Muscle of arm (tissue), 12 donors: ENCODE results near the gene UBE2QL1. TPM values are rescaled to one million over a fixed set of nuclear protein-coding genes. Genes with fewer than 3 reads are reported as not detected.
"Not testable (repeated sequence)": the region's sequence is repeated elsewhere in the genome, so short reads cannot be mapped to it uniquely, and the experiment has no call there.

Source experiments
- DNase-seq: peaks from one replicate; pipeline ENCODE4 v3.0.0-alpha.2; 2013
- polyA plus RNA-seq, 12 donors: library from polyadenylated mRNA; unstranded; fragments of 120-200 nt; gene quantifications; one replicate each; pipeline ENCODE4 v1.2.1, GENCODE V29; 2013; ENCODE audit not compliant: insufficient read length in 12 of 12

UBE2QL1 gene
- polyA plus RNA-seq, 12 donors, result 1.3 to 3.8 (median 3.1) TPM; not detected in 2

DNA sequence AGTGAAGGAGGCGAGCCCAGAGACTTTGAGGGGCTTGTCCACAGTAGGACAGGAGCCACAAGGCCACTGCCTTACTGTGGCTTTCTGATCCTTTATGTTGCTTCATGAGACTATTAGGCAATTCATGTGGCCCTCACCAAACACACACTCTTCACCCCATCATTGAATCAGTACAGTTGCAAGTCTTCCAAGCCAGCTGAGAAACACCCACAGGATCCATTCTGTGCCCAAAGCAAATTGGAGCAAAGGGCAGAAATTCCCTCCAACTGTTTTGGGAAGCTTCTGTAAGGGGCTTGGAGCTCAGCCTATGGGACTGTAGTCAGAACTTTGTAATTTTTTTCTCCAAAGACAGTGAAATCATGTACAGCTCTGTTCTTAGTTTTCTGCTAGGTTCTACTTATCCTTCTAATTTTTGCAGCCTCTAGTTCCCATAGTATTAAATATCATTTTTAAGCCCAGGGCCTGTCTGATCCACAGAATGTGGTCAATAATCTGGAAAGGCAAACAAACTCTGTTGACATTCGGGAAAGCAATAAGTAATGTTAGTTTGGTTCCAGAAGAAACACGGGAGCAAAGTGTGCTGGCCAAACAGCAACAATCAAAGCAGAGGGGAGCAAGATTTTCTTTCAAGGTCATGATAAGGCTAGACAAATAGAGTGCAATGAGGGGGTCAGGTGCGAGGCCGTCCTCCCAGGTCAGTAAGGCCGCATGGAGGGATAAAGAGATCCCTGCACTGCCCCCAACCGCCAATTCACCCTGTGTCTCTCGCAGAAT lies 47.0 kb downstream of the UBE2QL1 start:
- DNase-seq, result no peak

GRCh38 chr5:6496207-6496584 lies 47.5 kb downstream of the UBE2QL1 start:
- DNase-seq, result no peak

DNA sequence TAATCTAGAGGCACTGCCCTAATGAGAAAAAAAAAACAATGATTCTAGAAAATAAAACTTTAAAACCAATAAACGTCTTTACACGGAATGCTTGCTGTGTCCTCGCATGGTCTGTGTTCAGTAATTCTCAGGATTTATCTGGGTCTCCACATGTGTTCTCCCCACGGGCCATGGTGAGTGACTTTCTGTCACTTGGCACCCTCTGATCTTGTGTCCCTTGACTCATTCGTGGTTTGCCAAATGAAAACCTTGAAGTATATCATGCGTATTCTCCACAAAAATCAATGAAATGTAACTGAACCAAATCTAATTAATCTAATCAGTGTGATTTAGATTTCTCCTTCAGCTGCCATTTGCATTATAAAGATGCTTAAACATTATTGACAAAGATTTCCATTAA lies 48.0 kb downstream of the UBE2QL1 start:
- DNase-seq, result no peak

GRCh38 chr5:6497262-6497661 lies 48.6 kb downstream of the UBE2QL1 start:
- no peak for DNase-seq

DNA sequence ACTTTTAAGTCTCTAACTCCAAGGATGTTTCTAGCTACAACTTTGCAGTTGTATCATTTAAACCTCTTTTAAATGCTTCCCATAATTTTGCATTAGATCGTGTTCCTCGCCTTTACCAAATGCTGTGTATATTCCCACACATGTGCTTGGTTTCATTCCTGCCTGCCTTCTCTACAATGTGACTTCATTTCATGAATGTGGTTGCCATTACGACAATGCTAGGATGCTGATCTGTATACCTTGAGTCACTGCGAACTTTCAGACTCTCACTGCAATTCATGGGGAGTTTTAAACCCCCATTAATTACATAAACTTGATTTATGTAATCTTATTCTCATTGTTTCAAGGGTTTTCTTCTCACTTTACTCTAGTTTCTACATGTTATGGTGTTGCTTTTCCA lies 50.3 kb downstream of the UBE2QL1 start:
- no peak for DNase-seq

GRCh38 chr5:6501701-6502100 lies 53.0 kb downstream of the UBE2QL1 start:
- no peak for DNase-seq

GRCh38 chr5:6502421-6502820 lies 53.8 kb downstream of the UBE2QL1 start:
- DNase-seq, result no peak

- no peak for DNase-seq
Measured at GRCh38 chr5:6503342-6503741, 54.7 kb downstream of the UBE2QL1 start.

- DNase-seq, result no peak
Measured at GRCh38 chr5:6504677-6505415, 56.2 kb downstream of the UBE2QL1 start.

- no peak for DNase-seq
Measured at GRCh38 chr5:6505416-6505755, 56.7 kb downstream of the UBE2QL1 start.

DNA sequence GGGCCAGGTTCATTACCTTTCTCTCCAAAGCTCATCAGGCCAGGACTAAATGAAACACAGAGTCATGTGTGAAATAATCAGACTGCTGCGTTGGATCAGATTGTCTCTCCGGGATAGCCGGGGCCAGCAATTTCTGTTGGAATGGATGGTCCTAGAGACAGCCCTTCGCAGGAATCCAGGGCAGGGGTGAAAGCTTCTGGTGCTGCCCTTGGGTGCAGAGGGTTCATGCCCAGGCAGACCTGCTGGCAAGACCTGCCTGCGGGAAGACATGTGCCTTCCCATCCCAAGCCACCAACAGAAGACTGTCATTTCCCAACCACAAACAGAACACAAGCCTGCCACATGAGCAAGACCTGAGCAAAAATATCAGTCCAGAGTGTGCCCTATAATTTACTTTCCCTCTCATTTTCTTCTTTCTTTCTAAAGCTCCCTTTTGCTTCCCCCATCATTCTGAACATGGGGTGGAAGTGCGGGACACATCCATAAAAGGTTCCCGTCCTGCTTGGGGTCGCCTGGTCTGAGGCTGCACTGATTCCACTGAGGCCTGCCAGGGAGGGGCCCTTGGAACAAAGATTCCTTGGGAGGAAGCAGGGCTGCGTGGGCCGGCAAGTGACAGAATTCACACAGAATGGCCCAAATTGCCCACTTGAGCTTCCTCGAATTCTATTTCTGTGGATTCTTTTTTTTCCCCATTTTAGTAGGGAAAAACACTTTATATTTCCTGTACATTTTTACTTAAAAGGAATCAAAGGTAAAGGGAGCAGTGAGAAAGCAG lies 57.3 kb downstream of the UBE2QL1 start:
- no peak for DNase-seq

GRCh38 chr5:6506611-6507010 lies 58.0 kb downstream of the UBE2QL1 start:
- no peak for DNase-seq

DNA sequence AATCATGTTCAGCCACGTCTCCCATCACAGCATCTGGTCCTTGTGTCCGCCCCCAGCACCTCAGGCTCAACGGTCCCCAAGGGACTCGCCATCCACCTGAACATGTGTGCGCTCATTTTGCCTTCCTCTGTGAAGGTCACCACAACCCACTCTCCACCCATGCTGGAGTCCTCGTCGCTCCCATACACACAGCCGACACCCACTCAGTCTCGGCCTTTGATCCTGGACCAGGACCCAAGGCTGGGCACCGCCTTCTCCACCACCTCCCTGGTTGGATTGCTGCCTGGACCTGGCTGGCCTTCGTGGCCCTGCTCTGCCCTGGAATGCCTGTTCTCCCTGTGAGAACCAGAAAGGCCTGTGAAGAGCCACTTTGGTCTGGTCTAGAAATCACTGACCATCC lies 60.3 kb downstream of the UBE2QL1 start:
- DNase-seq, result no peak

DNA sequence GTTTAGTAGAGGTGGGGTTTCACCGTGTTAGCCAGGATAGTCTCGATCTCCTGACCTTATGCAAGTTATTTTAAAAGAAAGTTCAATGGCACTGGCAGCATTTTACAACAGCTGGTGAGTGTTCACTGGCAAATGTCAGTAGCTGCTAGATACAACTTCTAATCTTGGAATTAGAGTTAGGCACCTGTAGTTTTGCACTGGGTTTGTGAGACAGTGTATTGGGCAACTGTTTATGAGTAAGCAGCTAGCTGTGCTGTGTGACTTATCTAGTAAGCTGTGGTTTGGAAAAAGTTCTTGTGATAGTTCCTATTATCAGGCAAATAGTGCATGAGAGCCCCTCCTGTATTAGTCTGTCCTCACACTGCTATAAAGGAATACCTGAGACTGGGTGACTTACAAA lies 61.5 kb downstream of the UBE2QL1 start:
- DNase-seq, result no peak

- DNase-seq, result no peak
Measured at GRCh38 chr5:6510973-6511372, 62.3 kb downstream of the UBE2QL1 start.

DNA sequence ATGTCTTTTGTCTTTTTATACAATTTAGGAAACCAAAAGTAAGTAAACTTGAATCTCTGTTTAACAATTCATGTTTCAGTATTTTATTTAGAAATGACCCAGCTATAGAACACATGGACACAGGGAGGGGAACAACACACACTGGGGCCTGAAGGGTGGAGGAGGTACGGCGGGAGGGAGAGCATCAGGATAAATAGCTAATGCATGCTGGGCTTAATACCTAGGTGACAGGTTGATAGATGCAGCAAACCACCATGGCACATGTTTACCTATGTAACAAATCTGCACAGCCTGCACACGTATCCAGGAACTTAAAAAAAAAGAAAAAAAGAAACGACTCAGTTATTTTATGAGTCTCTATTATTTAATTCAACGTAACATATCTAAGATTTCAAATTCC lies 67.2 kb downstream of the UBE2QL1 start:
- DNase-seq, result not testable (repeated sequence)

- DNase-seq, result no peak
Measured at GRCh38 chr5:6516823-6517222, 68.2 kb downstream of the UBE2QL1 start.

DNA sequence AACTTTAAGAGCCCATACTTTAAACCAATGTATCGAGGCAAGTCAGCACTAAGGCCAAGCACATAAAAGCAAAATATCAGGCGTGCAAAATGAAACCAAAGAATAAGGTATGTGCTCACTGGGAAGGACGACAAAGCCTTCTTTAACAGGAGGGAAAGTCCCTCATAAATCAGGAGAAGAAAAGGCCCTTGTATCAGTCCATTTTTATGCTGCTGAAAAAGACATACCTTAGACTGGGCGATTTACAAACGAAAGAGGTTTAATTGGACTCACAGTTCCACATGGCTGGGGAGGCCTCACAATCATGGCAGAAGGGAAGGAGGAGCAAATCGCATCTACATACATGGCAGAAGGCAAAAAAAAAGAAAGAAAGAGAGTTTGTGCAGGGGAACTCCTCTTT lies 68.9 kb downstream of the UBE2QL1 start:
- no peak for DNase-seq

DNA sequence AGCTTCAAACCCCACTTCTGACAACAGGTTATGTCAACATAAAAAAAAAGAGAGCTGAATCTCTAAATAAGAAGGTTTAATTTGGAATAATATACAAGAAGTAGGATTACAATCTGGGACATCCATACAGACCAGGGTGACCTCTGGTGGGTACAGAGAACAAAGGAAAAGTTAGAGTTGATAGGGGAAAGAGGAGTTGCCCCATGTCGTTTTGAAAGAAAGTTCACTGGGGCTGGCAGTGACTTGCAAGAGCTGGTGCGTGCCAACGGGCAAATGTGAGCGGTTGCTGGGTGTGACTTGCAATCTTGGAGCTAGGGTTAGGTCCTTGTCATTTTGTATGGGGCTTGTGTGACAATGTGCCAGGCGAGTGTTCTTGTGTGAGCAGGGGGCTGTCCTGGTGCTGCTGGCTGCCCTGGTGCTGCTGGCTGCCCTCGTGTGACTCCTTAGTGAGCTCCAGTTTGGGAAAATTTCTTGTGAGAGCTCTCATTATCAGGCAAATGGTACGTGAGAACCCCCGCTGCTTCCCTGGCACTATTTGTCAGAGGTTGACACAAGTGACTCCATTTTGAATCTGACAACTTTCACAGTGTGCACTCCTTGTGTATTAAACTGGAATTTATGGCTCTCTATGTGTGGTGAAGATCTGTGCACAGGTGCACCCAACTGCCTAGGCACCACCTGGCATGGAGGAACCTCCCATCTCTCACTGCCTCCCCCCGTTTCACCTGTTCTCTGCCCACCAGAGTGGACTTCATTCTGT lies 69.8 kb downstream of the UBE2QL1 start:
- no peak for DNase-seq

GRCh38 chr5:6520201-6520600 lies 71.5 kb downstream of the UBE2QL1 start:
- DNase-seq, result no peak

DNA sequence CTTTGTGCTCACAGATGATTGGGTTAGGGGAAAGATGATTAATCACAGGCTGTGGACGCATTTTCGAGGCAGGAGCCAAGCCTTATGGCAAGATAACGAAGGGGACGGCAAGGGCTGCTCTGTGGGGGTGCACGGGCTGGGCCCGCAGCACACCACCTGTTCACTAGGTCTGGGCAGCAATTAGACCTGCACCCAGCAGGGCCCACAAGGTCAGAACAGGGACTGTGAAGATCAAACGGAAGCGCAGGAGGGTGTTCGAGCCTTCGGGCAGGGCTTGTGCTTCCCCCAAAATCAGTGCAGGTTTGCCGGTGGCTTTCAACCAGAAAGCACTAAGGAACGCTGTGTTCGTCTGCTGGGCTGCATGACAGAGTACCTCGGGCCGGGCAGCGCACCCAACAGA lies 73.7 kb downstream of the UBE2QL1 start:
- no peak for DNase-seq

GRCh38 chr5:6522923-6523322 lies 74.3 kb downstream of the UBE2QL1 start:
- DNase-seq, result no peak
